ENCODE results near the gene A3GALT2.

A3GALT2 gene

GRCh38 chr1:33267468-33268205, 53.3 kb downstream of the A3GALT2 start:
- H3K36me3 ChIP-seq (ENCODE audit: control insufficient read depth, insufficient read depth, low read length), result no peaks in the 10 kb centered on the region

GRCh38 chr1:33266766-33267165, 54.1 kb downstream of the A3GALT2 start:
- H3K27me3 ChIP-seq (replicated peaks; ENCODE audit: control insufficient read depth, insufficient read depth, low read length), result no peaks in the 10 kb centered on the region
- no peaks in the 10 kb centered on the region for H3K36me3 ChIP-seq (ENCODE audit: control insufficient read depth, insufficient read depth, low read length)
- H3K4me3 ChIP-seq (replicated peaks; ENCODE audit: low read depth, low read length), result no peak overlapping the region
- TF ChIP-seq CTCF (IDR thresholded peaks at IDR 0.05; ENCODE audit: insufficient read depth, low read length, poor library complexity, severe bottlenecking), result no peak
- DNase-seq (ENCODE audit: extremely low read depth, insufficient read length), result no peak

More at GRCh38 chr1:33267468-33268205, 53.3 kb downstream of the A3GALT2 start:
- no peak for DNase-seq (ENCODE audit: extremely low read depth, insufficient read length)
- TF ChIP-seq CTCF (IDR thresholded peaks at IDR 0.05; ENCODE audit: insufficient read depth, low read length, poor library complexity, severe bottlenecking), result no peak
- Histone ChIP-seq H3K4me3 (replicated peaks; ENCODE audit: low read depth, low read length) (no peak overlapping the region), H3K27me3 (replicated peaks; ENCODE audit: control insufficient read depth, insufficient read depth, low read length) (no peaks in the 10 kb centered on the region)

- H3K4me3 ChIP-seq (replicated peaks; ENCODE audit: low read depth, low read length), result no peak overlapping the region
- no peaks in the 10 kb centered on the region for H3K27me3 ChIP-seq (replicated peaks; ENCODE audit: control insufficient read depth, insufficient read depth, low read length)
- H3K36me3 ChIP-seq (ENCODE audit: control insufficient read depth, insufficient read depth, low read length), result no peaks in the 10 kb centered on the region
- DNase-seq (ENCODE audit: extremely low read depth, insufficient read length), result no peak
- no peak for TF ChIP-seq CTCF (IDR thresholded peaks at IDR 0.05; ENCODE audit: insufficient read depth, low read length, poor library complexity, severe bottlenecking)
Measured at GRCh38 chr1:33265780-33266605, 54.9 kb downstream of the A3GALT2 start.

- no peak for DNase-seq (ENCODE audit: extremely low read depth, insufficient read length)
- no peaks in the 10 kb centered on the region for H3K36me3 ChIP-seq (ENCODE audit: control insufficient read depth, insufficient read depth, low read length)
- no peak overlapping the region for H3K4me3 ChIP-seq (replicated peaks; ENCODE audit: low read depth, low read length)
- TF ChIP-seq CTCF (IDR thresholded peaks at IDR 0.05; ENCODE audit: insufficient read depth, low read length, poor library complexity, severe bottlenecking), result no peak
- no peaks in the 10 kb centered on the region for H3K27me3 ChIP-seq (replicated peaks; ENCODE audit: control insufficient read depth, insufficient read depth, low read length)
Measured at GRCh38 chr1:33263890-33264504, 56.9 kb downstream of the A3GALT2 start.

- Histone ChIP-seq H3K4me3 (replicated peaks; ENCODE audit: low read depth, low read length) (no peak overlapping the region), H3K27me3 (replicated peaks; ENCODE audit: control insufficient read depth, insufficient read depth, low read length) (no peaks in the 10 kb centered on the region), H3K36me3 (ENCODE audit: control insufficient read depth, insufficient read depth, low read length) (no peaks in the 10 kb centered on the region)
- no peak for TF ChIP-seq CTCF (IDR thresholded peaks at IDR 0.05; ENCODE audit: insufficient read depth, low read length, poor library complexity, severe bottlenecking)
- no peak for DNase-seq (ENCODE audit: extremely low read depth, insufficient read length)
Measured at GRCh38 chr1:33261344-33261743, 59.6 kb downstream of the A3GALT2 start.

Measured in GM06990 (cell line).